SK-N-SH (cell line): ENCODE data around the gene MS4A18. TPM values are rescaled to one million over a fixed set of nuclear protein-coding genes. Genes with fewer than 3 reads are reported as not detected.

Experiments used
- CTCF ChIA-PET: fragments of 300-600, 350-600 bp; formaldehyde crosslinking; extraction: SDS; loops from one replicate; lab custom pipeline; 2021; lab: Yijun Ruan, JAX
- POLR2A ChIA-PET: fragments of 350-600 bp; sonication (Branson Sonifier 250); formaldehyde crosslinking; extraction: SDS; loops from one replicate; lab custom pipeline; 2020; ENCODE audit warnings: antibody characterized with exemption, inconsistent platforms; lab: Yijun Ruan, JAX
- DNase-seq: peaks from one replicate; pipeline ENCODE4 v3.0.0; 2012
- H2AFZ ChIP-seq: fragments of 200-600 bp; sonication (generic); 2 replicates; pipeline ENCODE4 v1.8.1; 2016; ENCODE audit warnings: antibody characterized with exemption, mild to moderate bottlenecking, low read depth
- H3F3A ChIP-seq: fragments of 200-600 bp; sonication (generic); replicated peaks from 2 replicates; pipeline ENCODE3; 2016; ENCODE audit warnings: antibody characterized with exemption, mild to moderate bottlenecking; ENCODE audit not compliant: insufficient read depth
- H3K27ac ChIP-seq, 2 experiments: fragments of 200-500 bp in 1 of 2; fragments of 200-600 bp in 1 of 2; sonication (Bioruptor generic) in 1 of 2; sonication (generic), shearing (Covaris generic) in 1 of 2; 2 replicates each; pipeline versions ENCODE4 v1.5.1 to v1.6.1; 2014 to 2016; ENCODE audit warnings: low read depth in 2 of 2, inconsistent platforms in 1 of 2, low read length in 1 of 2, mild to moderate bottlenecking in 1 of 2, mixed read lengths in 1 of 2
- H3K27me3 ChIP-seq: fragments of 200-600 bp; sonication (generic), shearing (Covaris generic); 2 replicates; pipeline ENCODE4 v1.6.1; 2016; ENCODE audit warnings: mixed run types; ENCODE audit not compliant: insufficient read depth
- H3K36me3 ChIP-seq, 2 experiments: fragments of 200-500 bp in 1 of 2; fragments of 200-600 bp in 1 of 2; sonication (Bioruptor generic) in 1 of 2; sonication (generic) in 1 of 2; replicated peaks in 1 of 2; 2 replicates each; pipeline versions ENCODE3 to v1.5.1; 2014 to 2016; ENCODE audit warnings: low read length in 1 of 2, mild to moderate bottlenecking in 1 of 2; ENCODE audit not compliant: insufficient read depth in 2 of 2, control insufficient read depth in 1 of 2
- H3K4me1 ChIP-seq, 2 experiments: fragments of 200-500 bp in 1 of 2; fragments of 200-600 bp in 1 of 2; sonication (Bioruptor generic) in 1 of 2; sonication (generic), shearing (Covaris generic) in 1 of 2; 2 replicates each; pipeline versions ENCODE4 v1.5.1 to v1.6.1; 2014 to 2016; ENCODE audit warnings: low read depth in 1 of 2, low read length in 1 of 2, mixed run types in 1 of 2; ENCODE audit not compliant: insufficient read depth in 2 of 2, control insufficient read depth in 1 of 2
- H3K4me2 ChIP-seq: fragments of 200-600 bp; sonication (generic), shearing (Covaris generic); 2 replicates; pipeline ENCODE4 v1.6.1; 2017; ENCODE audit warnings: mixed run types
- H3K4me3 ChIP-seq, 2 experiments: fragments of 200-500 bp in 1 of 2; fragments of 200-600 bp in 1 of 2; sonication (Bioruptor generic) in 1 of 2; sonication (generic), shearing (Covaris generic) in 1 of 2; 2 replicates each; pipeline versions ENCODE4 v1.5.1 to v1.8.1; 2014 to 2016; ENCODE audit warnings: low read depth in 2 of 2, inconsistent platforms in 1 of 2, low read length in 1 of 2, mild to moderate bottlenecking in 1 of 2, mixed read lengths in 1 of 2, moderate library complexity in 1 of 2
- H3K79me2 ChIP-seq: fragments of 200-600 bp; sonication (generic); 2 replicates; pipeline ENCODE4 v1.8.1; 2017; ENCODE audit warnings: mild to moderate bottlenecking; ENCODE audit not compliant: insufficient read depth
- H3K9ac ChIP-seq: fragments of 200-600 bp; sonication (generic); 2 replicates; pipeline ENCODE4 v1.6.1; 2017; ENCODE audit warnings: mixed run types
- H3K9me2 ChIP-seq: fragments of 200-600 bp; sonication (generic); 2 replicates; pipeline ENCODE4 v1.6.1; 2017; ENCODE audit warnings: mixed run types
- H3K9me3 ChIP-seq: fragments of 200-600 bp; sonication (generic); 2 replicates; pipeline ENCODE4 v1.6.1; 2017; ENCODE audit warnings: mixed run types, mild to moderate bottlenecking, moderate library complexity
- H4K20me1 ChIP-seq: fragments of 200-600 bp; sonication (generic); 2 replicates; pipeline ENCODE4 v1.6.1; 2017; ENCODE audit warnings: mild to moderate bottlenecking, mixed run types; ENCODE audit not compliant: insufficient read depth
- CHD2 ChIP-seq: fragments of 150-350 bp; IDR thresholded peaks from 2 replicates; pipeline ENCODE4 v1.6.1; 2018; ENCODE audit warnings: low read length; ENCODE audit not compliant: partially characterized antibody
- ELF1 ChIP-seq: IDR thresholded peaks from 2 replicates; pipeline ENCODE4 v1.4.0; 2012
- FOXM1 ChIP-seq: IDR thresholded peaks from 2 replicates; pipeline ENCODE4 v1.4.0; 2012; ENCODE audit warnings: low read depth, mild to moderate bottlenecking
- GABPA ChIP-seq: IDR thresholded peaks from 2 replicates; pipeline ENCODE4 v1.4.0; 2012; ENCODE audit warnings: low read depth, mild to moderate bottlenecking
- GATA2 ChIP-seq: sonication (generic); formaldehyde crosslinking; IDR thresholded peaks from 2 replicates; pipeline ENCODE4 v1.5.0; 2020; ENCODE audit warnings: mild to moderate bottlenecking, missing genetic modification reagents
- NFIC ChIP-seq: IDR thresholded peaks from 2 replicates; pipeline ENCODE4 v1.4.0; 2012; ENCODE audit warnings: borderline replicate concordance
- NRF1 ChIP-seq: IDR thresholded peaks from 2 replicates; pipeline ENCODE4 v1.6.1; 2012; ENCODE audit warnings: low read depth, mild to moderate bottlenecking, low read length
- POLR2AphosphoS5 ChIP-seq: IDR thresholded peaks from 2 replicates; pipeline ENCODE4 v1.6.1; 2012; ENCODE audit warnings: low read depth, low read length
- RAD21 ChIP-seq: IDR thresholded peaks from 2 replicates; pipeline ENCODE4 v1.6.1; 2012; ENCODE audit warnings: mild to moderate bottlenecking, low read length
- RCOR1 ChIP-seq: fragments of 150-350 bp; IDR thresholded peaks from 2 replicates; pipeline ENCODE4 v1.6.1; 2017; ENCODE audit warnings: antibody characterized with exemption, low read length
- RXRA ChIP-seq: IDR thresholded peaks from 2 replicates; pipeline ENCODE4 v1.4.0; 2012; ENCODE audit warnings: low read depth, mild to moderate bottlenecking, borderline replicate concordance
- SIN3A ChIP-seq: IDR thresholded peaks from 2 replicates; pipeline ENCODE4 v1.6.1; 2012; ENCODE audit warnings: low read depth, mild to moderate bottlenecking, low read length, moderate library complexity, borderline replicate concordance
- SMC3 ChIP-seq: IDR thresholded peaks from 2 replicates; pipeline ENCODE4 v1.6.1; 2012; ENCODE audit warnings: low read depth, low read length, improper control_type of control experiment
- TAF1 ChIP-seq: IDR thresholded peaks from 2 replicates; pipeline ENCODE4 v1.6.1; 2012; ENCODE audit warnings: low read depth, mild to moderate bottlenecking, low read length, moderate library complexity, borderline replicate concordance
- TCF12 ChIP-seq: IDR thresholded peaks from 2 replicates; pipeline ENCODE4 v1.4.0; 2012
- USF2 ChIP-seq: fragments of 150-350 bp; IDR thresholded peaks from 2 replicates; pipeline ENCODE4 v1.6.1; 2017; ENCODE audit warnings: antibody characterized with exemption, low read length, low read depth, borderline replicate concordance
- YY1 ChIP-seq: IDR thresholded peaks from 2 replicates; pipeline ENCODE4 v1.4.0; 2012; ENCODE audit warnings: low read depth, mild to moderate bottlenecking
- ZBTB33 ChIP-seq: IDR thresholded peaks from 2 replicates; pipeline ENCODE4 v1.4.0; 2012; ENCODE audit warnings: low read depth, borderline replicate concordance
- WGBS: methylation state at CpG from one replicate; pipeline ENCODE4 v1.1.6; 2017; ENCODE audit warnings: low lambda C conversion rate; 5-methylcytosine and 5-hydroxymethylcytosine counted together
- polyA plus RNA-seq, 3 experiments: library from polyadenylated mRNA; depleted of rRNA; stranded (reverse); fragments of >200 nt; gene quantifications; 2 replicates each; pipeline ENCODE4 v1.2.3, GENCODE V29; 2012
- TF ChIP-seq, protein P1 (sequence below): fragments of 200-600 bp; sonication (generic); IDR thresholded peaks from 2 replicates; pipeline ENCODE4 v1.6.1; 2017; ENCODE audit warnings: antibody characterized with exemption, mild to moderate bottlenecking, moderate library complexity
- TF ChIP-seq, protein P2 (sequence below): IDR thresholded peaks from 2 replicates; pipeline ENCODE4 v1.4.0; 2012; ENCODE audit warnings: low read depth, borderline replicate concordance

MS4A18 gene
- polyA plus RNA-seq, 1 of the 3 experiments (the other 2 are of a cell fraction), result not detected

GRCh38 chr11:60701469-60701818, 23.1 kb upstream of the MS4A18 start:
- no peak overlapping the region for H3K9ac ChIP-seq
- no peak overlapping the region for H3K4me2 ChIP-seq
- no peaks in the 10 kb centered on the region for H3K9me3 ChIP-seq
- TF ChIP-seq SMC3, result no peak
- H3K79me2 ChIP-seq, result no peaks in the 10 kb centered on the region
- ChIA-PET CTCF (interaction anchor here (0.9 to 1.7 kb wide), 4 partner anchors 14 to 198 kb away, joined by 3 to 7 read pairs (median 3); no protein-coding TSS in a partner anchor), POLR2A (no interaction called here)
- no peaks in the 10 kb centered on the region; a peak in 1 of 4 replicates for H3K4me1 ChIP-seq
- H2AFZ ChIP-seq, result no peak overlapping the region
- no peak for DNase-seq
- H3K9me2 ChIP-seq, result no peaks in the 10 kb centered on the region
- H3K36me3 ChIP-seq, result no peaks in the 10 kb centered on the region
- H3K4me3 ChIP-seq, result no peak overlapping the region
- no peaks in the 10 kb centered on the region for H3F3A ChIP-seq
- H3K27me3 ChIP-seq, result no peaks in the 10 kb centered on the region; the same call in 1 of the 2 replicates
- H3K27ac ChIP-seq, result no peak overlapping the region
- H4K20me1 ChIP-seq, result no peaks in the 10 kb centered on the region
- WGBS, result 30% methylated on average over 4 of the region's 4 CpGs

DNA sequence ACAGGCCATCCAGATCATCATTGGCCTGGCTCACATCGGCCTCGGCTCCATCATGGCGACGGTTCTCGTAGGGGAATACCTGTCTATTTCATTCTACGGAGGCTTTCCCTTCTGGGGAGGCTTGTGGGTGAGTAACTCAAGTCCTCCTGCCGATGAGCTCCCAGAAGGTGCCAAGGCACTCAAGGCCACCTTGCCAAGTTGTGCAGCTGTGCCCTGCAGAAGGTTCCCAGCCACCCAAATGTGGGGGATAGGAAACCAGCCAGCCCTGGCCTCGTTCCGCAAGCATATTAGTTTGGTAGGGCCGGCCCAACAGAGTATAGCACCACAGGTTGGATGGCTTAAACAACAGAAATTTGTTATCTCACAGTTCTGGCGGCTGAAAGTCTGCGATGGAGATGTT, 21.1 kb upstream of the MS4A18 start:
- ChIA-PET CTCF (no interaction called here), POLR2A (no interaction called here)
- no peaks in the 10 kb centered on the region for H4K20me1 ChIP-seq

More for the DNA sequence above, 21.1 kb upstream of the MS4A18 start:
- Histone ChIP-seq H3K9me2 (no peaks in the 10 kb centered on the region), H3K9ac (no peak overlapping the region), H3K27me3 (no peaks in the 10 kb centered on the region; the same call in 1 of the 2 replicates), H3F3A (no peaks in the 10 kb centered on the region), H3K36me3 (no peaks in the 10 kb centered on the region), H3K27ac (no peak overlapping the region), H3K9me3 (no peaks in the 10 kb centered on the region), H2AFZ (no peak overlapping the region), H3K4me3 (no peak overlapping the region), H3K4me2 (no peak overlapping the region), H3K79me2 (no peaks in the 10 kb centered on the region), H3K4me1 (no peaks in the 10 kb centered on the region; a peak in 1 of 4 replicates)
- WGBS, result 6% methylated on average over 11 of the region's 12 CpGs
- DNase-seq, result no peak
- TF ChIP-seq, protein P1, sequence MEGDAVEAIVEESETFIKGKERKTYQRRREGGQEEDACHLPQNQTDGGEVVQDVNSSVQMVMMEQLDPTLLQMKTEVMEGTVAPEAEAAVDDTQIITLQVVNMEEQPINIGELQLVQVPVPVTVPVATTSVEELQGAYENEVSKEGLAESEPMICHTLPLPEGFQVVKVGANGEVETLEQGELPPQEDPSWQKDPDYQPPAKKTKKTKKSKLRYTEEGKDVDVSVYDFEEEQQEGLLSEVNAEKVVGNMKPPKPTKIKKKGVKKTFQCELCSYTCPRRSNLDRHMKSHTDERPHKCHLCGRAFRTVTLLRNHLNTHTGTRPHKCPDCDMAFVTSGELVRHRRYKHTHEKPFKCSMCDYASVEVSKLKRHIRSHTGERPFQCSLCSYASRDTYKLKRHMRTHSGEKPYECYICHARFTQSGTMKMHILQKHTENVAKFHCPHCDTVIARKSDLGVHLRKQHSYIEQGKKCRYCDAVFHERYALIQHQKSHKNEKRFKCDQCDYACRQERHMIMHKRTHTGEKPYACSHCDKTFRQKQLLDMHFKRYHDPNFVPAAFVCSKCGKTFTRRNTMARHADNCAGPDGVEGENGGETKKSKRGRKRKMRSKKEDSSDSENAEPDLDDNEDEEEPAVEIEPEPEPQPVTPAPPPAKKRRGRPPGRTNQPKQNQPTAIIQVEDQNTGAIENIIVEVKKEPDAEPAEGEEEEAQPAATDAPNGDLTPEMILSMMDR, result no peak
- no peak for TF ChIP-seq CHD2
- TF ChIP-seq ELF1, result no peak
- TF ChIP-seq NFIC, result no peak
- no peak for TF ChIP-seq NRF1
- no peak for TF ChIP-seq TAF1
- no peak for TF ChIP-seq GABPA
- TF ChIP-seq YY1, result no peak
- TF ChIP-seq FOXM1, result no peak
- TF ChIP-seq SIN3A, result no peak
- TF ChIP-seq, protein P2, sequence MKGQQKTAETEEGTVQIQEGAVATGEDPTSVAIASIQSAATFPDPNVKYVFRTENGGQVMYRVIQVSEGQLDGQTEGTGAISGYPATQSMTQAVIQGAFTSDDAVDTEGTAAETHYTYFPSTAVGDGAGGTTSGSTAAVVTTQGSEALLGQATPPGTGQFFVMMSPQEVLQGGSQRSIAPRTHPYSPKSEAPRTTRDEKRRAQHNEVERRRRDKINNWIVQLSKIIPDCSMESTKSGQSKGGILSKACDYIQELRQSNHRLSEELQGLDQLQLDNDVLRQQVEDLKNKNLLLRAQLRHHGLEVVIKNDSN, result no peak
- TF ChIP-seq POLR2AphosphoS5, result no peak
- TF ChIP-seq RCOR1, result no peak
- no peak for TF ChIP-seq RXRA
- TF ChIP-seq TCF12, result no peak
- no peak for TF ChIP-seq ZBTB33
- no peak for TF ChIP-seq USF2
- TF ChIP-seq GATA2 (CRISPR knock-in tag), result no peak
- no peak for TF ChIP-seq RAD21
